Vein endothelial cell (primary cell): ENCODE results near the gene DNAI7. TPM values are rescaled to one million over a fixed set of nuclear protein-coding genes. Genes with fewer than 3 reads are reported as not detected.

Source experiments
- total RNA-seq: library from RNA; depleted of rRNA; stranded (reverse); fragments of >200 nt; gene quantifications from 2 replicates; pipeline ENCODE4 v1.2.3, GENCODE V29; 2012

Gene DNAI7, protein sequence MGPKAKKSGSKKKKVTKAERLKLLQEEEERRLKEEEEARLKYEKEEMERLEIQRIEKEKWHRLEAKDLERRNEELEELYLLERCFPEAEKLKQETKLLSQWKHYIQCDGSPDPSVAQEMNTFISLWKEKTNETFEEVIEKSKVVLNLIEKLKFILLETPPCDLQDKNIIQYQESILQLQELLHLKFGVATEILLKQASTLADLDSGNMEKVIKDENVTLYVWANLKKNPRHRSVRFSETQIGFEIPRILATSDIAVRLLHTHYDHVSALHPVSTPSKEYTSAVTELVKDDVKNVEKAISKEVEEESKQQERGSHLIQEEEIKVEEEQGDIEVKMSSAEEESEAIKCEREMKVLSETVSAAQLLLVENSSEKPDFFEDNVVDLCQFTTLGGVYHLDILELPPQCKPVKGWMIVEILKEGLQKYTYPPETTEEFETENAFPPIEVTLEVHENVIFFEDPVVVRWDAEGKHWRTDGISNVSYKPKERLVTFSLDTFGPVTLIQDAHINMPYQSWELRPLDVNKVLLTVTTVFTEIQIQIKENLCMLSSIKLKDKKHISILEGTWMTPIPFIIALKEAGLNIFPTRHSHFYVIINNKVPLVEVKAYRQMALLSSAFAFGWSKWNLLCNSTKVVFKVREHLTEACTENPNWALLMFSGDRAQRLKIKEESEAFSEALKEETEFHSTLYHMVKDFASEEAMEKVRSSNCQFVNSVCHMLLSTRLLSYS
- not detected in 2 replicates for total RNA-seq

DNA sequence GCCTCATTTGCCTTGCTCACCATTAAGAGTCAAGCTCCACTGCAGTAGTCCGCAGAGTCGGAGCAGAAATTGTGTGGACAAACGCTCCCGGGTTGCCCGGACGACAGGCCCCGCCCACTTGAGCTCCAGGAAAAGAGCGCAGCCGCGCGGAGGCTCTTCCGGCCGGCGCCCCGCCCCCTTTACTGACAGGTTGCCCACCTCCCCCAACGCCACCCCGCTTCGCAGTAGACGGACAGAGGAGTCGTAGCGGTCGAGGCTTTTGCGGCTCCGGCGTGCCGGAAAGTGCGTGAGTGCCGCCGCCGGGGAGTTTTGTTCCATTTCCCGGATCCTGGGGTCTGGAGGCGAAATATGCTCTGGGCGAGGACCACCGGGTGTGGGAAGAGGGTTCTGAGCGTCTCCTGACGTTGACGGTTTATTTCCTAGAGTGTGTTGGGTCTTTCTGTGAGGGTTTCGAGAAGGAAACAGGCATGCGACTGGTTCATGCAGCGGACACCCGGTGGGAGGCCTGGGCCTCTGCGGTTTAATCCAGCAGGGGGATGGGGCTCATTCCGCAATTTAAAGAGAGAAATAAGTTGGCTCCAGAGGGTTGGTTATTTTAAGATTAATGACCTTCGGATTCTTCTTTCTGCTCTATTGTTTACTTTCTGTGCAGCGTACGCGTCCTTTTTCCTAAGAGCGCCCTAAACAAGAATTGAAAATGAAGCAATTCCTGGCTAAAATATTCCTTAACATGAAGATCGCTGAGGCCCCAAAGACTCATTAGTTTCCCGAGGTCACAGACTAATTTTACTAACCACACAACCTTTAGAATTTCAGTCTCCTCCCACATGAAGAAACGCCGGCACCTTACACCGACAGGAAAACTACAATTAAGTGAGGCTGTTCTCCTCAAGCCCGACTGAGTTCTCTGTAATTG is at the start of gene DNAI7, which contains the start of gene ETFRF1:
Gene DNAI7, minus strand, starts transcription at position 105 of the 916 bp plus-strand sequence. Its CDS starts 82 bp downstream, at position 23.
Gene ETFRF1, plus strand, starts transcription at position 182 of the 916 bp plus-strand sequence. CDS start 8,720 bp downstream, outside the sequence.

Other genes starting within 250 kb of the DNAI7 start
- gene BCAT1, start 246.1 kb downstream of the DNAI7 start, total RNA-seq, result 217 and 236 TPM in 2 replicates
- gene ETFRF1, start 77 bp upstream of the DNAI7 start, total RNA-seq, result 12.2 and 20.6 TPM in 2 replicates
- gene KRAS, start 55.8 kb upstream of the DNAI7 start, total RNA-seq, result 16.3 and 18.2 TPM in 2 replicates